Hair follicle dermal papilla cell (primary cell): ENCODE measurements around the gene COX19. TPM values are rescaled to one million over a fixed set of nuclear protein-coding genes. Genes with fewer than 3 reads are reported as not detected.

Experiments
- small RNA-seq: library from RNA; depleted of rRNA; stranded (forward); fragments of <200 nt; gene quantifications from one replicate; pipeline ENCODE3, GENCODE V24; 2012
- total RNA-seq: library from RNA; depleted of rRNA; stranded (reverse); fragments of >200 nt; gene quantifications from 2 replicates; pipeline ENCODE4 v1.2.3, GENCODE V29; 2012

Gene COX19
- 10.0 and 10.4 TPM in 2 replicates for total RNA-seq

GRCh38 chr7:974820-975681, at the start of gene COX19:
Gene COX19 (minus strand): TSS chr7:975549. CDS start chr7:975509, 40 bp downstream.

GRCh38 chr7:983004-983615, 7.8 kb upstream of the COX19 start, which contains the start of gene CYP2W1:
Gene CYP2W1 (plus strand): TSS chr7:983181. CDS start chr7:983212, 31 bp downstream.

GRCh38 chr7:954330-955238, 20.8 kb downstream of the COX19 start, which contains the start of gene ADAP1:
Gene ADAP1 (minus strand): TSS chr7:954680. CDS start chr7:954477, 203 bp downstream.

Small RNA genes lying within 50 kb of the gene (small RNA-seq; reads per million reads assigned to genes)
- 55.1 reads per million, percentile 97 among the genes with 10 or more reads in this experiment for gene MIR339

Other genes with a start within 250 kb of the COX19 start
- gene DNAAF5, start 248.8 kb downstream of the COX19 start, total RNA-seq, result 24.4 and 28.2 TPM in 2 replicates
- gene PRKAR1B, start 248.3 kb downstream of the COX19 start, total RNA-seq, result 8.7 and 9.2 TPM in 2 replicates
- 225 and 246 TPM in 2 replicates for gene SUN1, start 143.1 kb downstream of the COX19 start, total RNA-seq
- 18.3 and 22.7 TPM in 2 replicates for gene GET4, start 99.0 kb downstream of the COX19 start, total RNA-seq
- gene ADAP1, start 20.9 kb downstream of the COX19 start, total RNA-seq, result 0.16 and 0.97 TPM in 2 replicates
- gene CYP2W1, start 7.6 kb upstream of the COX19 start, total RNA-seq, result not detected in 2 replicates
- 1.2 and 1.6 TPM in 2 replicates for gene GPR146, start 69.0 kb upstream of the COX19 start, total RNA-seq
- gene GPER1, start 112.6 kb upstream of the COX19 start, total RNA-seq, result 4.2 and 6.0 TPM in 2 replicates
- 14.8 and 19.8 TPM in 2 replicates for gene ZFAND2A, start 184.6 kb upstream of the COX19 start, total RNA-seq